Urothelium cell line (cell line): ENCODE data around the gene GTF3A.
"Not testable (repeated sequence)": the region's sequence is repeated elsewhere in the genome, so short reads cannot be mapped to it uniquely, and the experiment has no call there.

Source experiments
- DNase-seq: peaks from one replicate; pipeline ENCODE4 v3.0.0; 2011; ENCODE audit warnings: low spot score, mixed read lengths
- FAIRE-seq: peaks from 2 replicates; lab custom pipeline; 2011; peaks lifted over from hg19 to GRCh38; lab: Jason Lieb, UNC

Gene GTF3A

GRCh38 chr13:27424246-27425157, at the start of gene GTF3A:
GTF3A (plus strand) TSS chr13:27424619.
- DNase-seq, result peak; percentile 92

GRCh38 chr13:27374650-27375049, 49.8 kb upstream of the GTF3A start:
- DNase-seq, result peak; percentile 72
- no peak for FAIRE-seq

More at GRCh38 chr13:27424246-27425157, at the start of gene GTF3A:
- FAIRE-seq, result no peak

- FAIRE-seq (no peak), DNase-seq (peak; percentile 66)
Measured at GRCh38 chr13:27375686-27376326, 48.6 kb upstream of the GTF3A start.

GRCh38 chr13:27379126-27379525, 45.3 kb upstream of the GTF3A start:
- no peak for DNase-seq
- FAIRE-seq, result no peak

GRCh38 chr13:27379694-27380641, 44.5 kb upstream of the GTF3A start:
- DNase-seq, result peak; percentile 24
- no peak for FAIRE-seq

- FAIRE-seq (no peak), DNase-seq (no peak)
Measured at GRCh38 chr13:27381601-27382000, 42.8 kb upstream of the GTF3A start.

- no peak for FAIRE-seq
- no peak for DNase-seq
Measured at GRCh38 chr13:27383104-27383921, 41.1 kb upstream of the GTF3A start.

GRCh38 chr13:27384285-27384684, 40.1 kb upstream of the GTF3A start:
- DNase-seq (no peak), FAIRE-seq (no peak)

GRCh38 chr13:27388241-27388640, 36.2 kb upstream of the GTF3A start:
- FAIRE-seq, result no peak

GRCh38 chr13:27389891-27390290, 34.5 kb upstream of the GTF3A start:
- DNase-seq (no peak), FAIRE-seq (no peak)

More at GRCh38 chr13:27388241-27388640, 36.2 kb upstream of the GTF3A start:
- DNase-seq, result no peak

- DNase-seq (no peak), FAIRE-seq (no peak)
Measured at GRCh38 chr13:27391471-27391870, 32.9 kb upstream of the GTF3A start.

GRCh38 chr13:27393101-27393500, 31.3 kb upstream of the GTF3A start:
- DNase-seq, result no peak
- no peak for FAIRE-seq

GRCh38 chr13:27395007-27395510, 29.4 kb upstream of the GTF3A start:
- DNase-seq (no peak), FAIRE-seq (no peak)

- FAIRE-seq (no peak), DNase-seq (no peak)
Measured at GRCh38 chr13:27396252-27396846, 28.1 kb upstream of the GTF3A start.

- DNase-seq, result no peak
- FAIRE-seq, result no peak
Measured at GRCh38 chr13:27398360-27398759, 26.1 kb upstream of the GTF3A start.

GRCh38 chr13:27400405-27400804, 24.0 kb upstream of the GTF3A start:
- not testable (repeated sequence) for DNase-seq, FAIRE-seq

GRCh38 chr13:27401210-27401609, 23.2 kb upstream of the GTF3A start:
- no peak for FAIRE-seq
- DNase-seq, result no peak

GRCh38 chr13:27403203-27403678, 21.2 kb upstream of the GTF3A start:
- FAIRE-seq (no peak), DNase-seq (peak; percentile 17)

- FAIRE-seq (no peak), DNase-seq (no peak)
Measured at GRCh38 chr13:27403727-27404385, 20.6 kb upstream of the GTF3A start.
